HG03432 (cell line): ENCODE measurements around the gene TMEM94.
"Not testable (repeated sequence)": the region's sequence is repeated elsewhere in the genome, so short reads cannot be mapped to it uniquely, and the experiment has no call there.

ENCODE experiments used
- ATAC-seq: cut with Tn5 transposase; IDR thresholded peaks from one replicate; pipeline ENCODE4 v1.9.1; 2021; ENCODE audit warnings: mild to moderate bottlenecking, moderate library complexity; ENCODE audit not compliant: unreplicated experiment

TMEM94 gene

DNA sequence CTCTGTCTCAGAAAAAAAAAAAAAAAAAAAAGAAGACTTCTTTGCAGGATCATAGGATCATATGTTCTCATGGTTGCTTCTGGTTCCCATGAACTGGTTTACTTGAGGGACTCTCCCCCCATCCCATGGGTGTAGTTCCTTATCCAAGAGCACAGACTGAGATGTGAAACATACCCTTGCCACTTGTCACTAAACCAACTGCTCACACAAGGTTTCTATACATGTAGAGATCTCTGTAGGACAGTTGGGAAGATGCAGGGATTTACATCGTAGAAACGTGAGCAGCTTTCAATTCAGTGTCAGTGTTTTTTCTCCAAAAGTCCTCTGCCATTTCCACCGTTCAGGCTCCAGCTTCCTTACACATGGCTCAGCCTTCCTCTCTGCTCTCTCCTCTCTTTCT lies 11.1 kb upstream of the TMEM94 start:
- no peak for ATAC-seq

DNA sequence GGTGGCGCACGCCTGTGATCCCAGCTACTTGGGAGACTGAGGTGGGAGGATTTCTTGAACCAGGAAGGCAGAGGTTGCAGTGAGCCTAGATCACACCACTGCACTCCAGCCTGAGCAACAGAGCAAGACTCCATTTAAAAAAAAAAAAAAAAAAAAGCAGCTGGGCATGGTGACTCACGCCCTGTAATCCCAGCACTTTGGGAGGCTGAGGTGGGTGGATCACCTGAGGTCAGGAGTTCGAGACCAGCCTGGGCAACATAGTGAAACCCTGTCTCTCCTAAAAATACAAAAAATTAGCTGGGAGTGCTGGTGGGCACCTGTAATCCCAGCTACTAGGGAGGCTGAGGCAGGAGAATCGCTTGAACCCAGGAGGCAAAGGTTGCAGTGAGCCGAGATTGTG lies 10.5 kb upstream of the TMEM94 start:
- not testable (repeated sequence) for ATAC-seq

DNA sequence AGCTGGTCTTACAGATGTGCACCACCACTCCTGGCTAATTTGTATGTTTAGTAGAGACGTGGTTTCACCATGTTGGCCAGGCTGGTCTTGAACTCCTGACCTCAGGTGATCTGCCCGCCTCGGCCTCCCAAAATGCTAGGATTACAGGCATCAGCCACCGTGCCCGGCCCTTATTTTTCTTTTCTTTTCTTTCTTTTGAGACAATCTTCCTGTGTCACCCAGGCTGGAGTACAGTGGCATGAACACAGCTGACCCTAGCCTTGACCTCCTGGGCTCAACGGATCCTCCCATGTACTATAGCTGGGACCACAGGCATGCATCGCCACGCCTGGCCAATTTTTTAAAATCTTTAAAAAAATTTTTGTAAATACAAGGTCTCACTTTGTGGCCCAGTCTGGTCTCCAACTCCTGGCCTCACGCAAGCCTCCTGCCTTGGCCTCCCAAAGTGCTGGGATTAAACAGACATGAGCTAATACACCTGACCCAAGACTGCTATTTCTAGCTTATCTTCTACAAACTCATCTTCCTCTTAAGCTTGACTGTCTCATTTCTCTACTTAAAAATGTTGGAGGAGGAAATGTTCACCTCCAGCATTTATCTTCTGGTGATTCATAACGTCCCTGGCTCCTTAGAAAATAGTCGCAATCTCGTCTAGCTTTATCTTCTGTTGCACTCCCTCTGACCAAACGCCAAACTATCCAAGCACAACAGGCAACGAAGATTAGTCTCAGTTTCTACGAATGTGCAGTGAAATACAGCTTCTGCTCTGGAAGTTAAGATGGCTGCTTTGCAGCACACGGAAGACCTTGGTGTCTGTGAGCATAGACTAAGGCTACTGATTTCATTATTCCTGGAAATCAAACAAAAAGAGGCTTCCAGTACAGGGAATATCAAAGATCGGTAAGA lies 8.2 kb upstream of the TMEM94 start:
- ATAC-seq, result no peak

DNA sequence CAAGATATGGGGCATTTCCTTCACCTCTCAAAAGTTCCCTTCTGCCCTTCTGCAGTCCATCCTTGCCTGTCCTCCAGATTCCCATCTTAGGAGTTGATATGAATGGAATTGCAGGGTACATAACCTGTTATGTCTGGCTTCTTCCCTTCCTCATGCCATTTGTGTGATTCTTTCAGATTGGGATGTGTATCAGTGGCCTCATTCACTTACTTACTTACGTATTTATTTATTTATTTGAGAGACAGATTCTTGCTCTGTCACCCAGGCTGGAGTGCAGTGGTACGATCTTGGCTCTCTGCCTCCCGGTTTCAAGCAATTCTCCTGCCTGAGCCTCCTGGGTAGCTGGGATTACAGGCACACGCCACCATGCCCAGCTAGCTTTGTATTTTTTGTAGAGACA lies 6.2 kb upstream of the TMEM94 start:
- ATAC-seq, result no peak

DNA sequence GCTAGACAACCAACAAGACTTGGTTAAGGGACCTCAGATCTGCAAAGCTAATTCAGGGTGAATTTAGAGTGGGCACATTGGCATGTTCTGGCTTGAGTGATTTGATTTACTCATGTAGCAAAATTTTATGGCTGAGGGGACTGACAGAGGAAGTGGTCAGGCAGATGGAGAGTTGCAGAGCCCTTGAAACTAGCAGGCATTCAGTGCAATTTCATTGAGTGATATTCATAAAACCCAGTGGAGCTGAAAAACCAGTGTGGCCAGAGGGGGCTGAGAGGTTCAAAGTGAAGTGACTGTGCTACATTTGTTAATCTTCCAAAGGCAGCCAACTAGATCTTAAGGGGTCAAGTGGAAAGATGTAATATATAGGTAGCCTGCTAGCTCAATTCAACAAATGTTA lies 2.2 kb upstream of the TMEM94 start:
- no peak for ATAC-seq

DNA sequence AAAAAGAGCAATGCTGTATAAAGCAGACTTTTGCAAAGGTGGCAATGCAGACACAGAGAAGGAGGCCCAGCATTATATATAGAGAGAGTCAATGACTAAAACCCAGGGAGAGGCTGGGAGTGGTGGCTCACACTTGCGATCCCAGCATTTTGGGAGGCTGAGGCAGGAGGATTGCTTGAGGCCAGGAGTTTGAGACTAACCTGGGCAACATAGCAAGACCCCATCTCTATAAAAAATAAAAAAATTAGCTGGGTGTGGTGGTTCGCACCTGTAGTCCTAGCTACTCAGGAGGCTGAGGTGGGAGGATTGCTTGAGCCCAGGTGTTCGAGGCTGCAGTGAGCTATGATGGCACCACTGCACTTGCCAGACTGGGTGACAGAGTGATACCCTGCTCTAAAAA lies 1.8 kb upstream of the TMEM94 start:
- not testable (repeated sequence) for ATAC-seq

DNA sequence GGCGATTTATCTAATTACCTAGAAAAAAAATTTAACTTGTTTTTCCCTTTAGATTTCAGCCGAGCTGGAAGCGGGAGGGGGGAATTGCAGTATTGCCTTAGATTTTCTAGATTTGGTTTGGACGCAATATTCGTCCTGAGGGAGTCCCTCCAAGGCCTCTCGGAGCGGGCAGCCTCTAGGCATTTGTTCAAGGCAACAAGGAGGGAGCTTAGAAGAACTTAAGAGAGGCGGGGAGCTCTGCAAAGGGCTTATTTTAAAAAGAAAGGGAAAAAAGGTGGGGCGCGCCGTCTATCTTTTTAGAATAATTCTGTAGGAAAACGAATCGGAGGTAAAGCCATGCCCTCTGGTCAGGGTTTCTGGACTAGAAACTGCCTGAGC lies 407 bp upstream of the TMEM94 start:
- peak; percentile 11 for ATAC-seq

DNA sequence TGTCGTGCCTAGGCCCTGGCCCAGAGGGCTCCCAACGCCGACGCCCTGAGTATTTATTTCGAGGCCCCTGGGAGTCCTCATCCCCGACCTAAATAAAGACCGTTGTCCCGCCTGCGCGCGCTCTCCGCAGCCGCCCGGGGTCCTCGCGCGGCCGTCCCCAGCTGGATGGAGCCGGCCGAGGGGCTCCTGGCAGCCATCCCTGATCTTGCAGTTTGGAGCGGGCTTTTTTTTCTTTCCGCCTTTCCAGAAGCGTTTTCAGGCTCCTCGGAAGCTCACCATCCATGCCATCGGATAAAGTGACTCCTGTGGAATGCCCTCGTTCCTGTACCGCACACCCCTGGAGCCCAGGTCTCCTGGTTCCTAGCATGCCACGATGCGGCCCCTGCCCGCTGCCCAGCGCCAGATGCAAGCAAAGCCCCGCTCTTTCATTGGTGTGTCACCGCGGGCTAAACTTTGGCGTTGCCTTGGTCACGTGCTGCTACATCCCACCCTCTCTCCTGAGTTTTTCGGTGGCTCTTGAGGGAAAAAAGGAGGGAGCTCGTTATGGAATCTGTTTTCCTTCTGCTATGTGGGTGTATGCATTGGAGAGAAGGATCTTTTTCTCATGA lies 716 bp downstream of the TMEM94 start:
- ATAC-seq, result peak; percentile 18

DNA sequence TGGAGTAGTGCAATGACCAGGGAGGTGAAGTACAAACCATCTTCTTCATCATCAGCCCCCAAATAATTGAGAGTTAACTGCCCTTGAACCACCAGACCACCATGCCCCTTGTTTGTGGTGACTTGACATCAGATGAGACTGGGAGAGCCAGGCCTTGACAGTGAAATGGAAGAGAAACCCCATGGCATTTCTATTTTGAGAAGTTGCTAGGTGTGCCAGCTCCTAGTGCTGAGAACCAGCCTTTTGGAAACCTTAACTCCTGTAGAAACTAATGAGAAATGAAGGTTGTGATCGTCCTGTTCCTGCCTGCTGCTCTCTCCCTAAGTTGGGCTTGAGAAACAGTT lies 2.8 kb downstream of the TMEM94 start:
- no peak for ATAC-seq

DNA sequence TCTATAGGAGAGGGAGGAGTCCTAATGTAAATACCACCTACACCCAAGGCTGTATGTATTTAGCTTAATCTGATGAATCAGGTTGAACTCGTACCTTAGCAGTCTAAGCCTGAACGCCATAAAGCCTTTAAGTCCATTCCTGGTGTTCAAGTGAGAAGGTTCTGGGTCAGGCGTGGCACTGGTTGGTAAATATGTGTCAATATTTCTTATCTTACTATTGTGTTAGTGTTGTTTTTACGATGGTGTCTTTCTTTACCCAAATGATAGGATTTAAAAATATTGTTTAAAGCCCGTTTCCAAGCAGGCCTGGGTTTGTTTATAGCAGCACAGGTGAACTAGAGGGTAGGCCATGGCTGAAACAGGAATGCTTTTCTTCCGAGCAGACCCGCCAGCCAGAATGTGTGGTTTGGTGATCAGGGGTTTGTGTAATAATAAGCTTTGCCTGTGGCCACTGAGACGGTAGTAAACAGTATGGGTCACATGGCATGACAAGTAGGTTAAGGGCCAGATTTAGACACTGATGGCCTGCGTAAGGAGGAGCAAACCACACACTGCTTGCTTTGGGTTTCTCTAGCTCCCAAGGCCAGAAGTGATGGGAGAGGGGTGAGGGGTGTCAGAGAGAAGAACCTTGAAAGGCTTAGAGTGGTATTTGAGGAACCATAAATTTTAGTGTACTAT lies 3.3 kb downstream of the TMEM94 start:
- no peak for ATAC-seq

DNA sequence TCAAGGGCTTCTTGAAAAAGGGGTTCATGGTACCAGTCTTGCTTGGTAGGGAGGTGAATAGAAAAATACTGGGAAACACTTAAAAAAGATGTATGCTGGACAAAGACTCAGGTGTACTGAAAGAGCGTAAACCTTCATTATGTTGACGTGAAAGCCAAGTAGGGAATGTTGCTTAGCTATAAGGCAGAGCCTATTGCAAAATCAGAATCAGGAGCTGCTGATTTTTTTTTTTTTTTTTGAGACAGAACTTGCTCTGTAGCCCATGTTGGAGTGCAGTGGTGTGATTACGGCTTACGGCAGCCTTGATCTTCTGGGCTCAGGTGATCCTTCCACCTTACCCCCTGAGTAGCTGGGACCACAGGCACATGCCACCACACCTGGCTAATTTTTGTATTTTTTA lies 3.9 kb downstream of the TMEM94 start:
- no peak for ATAC-seq

DNA sequence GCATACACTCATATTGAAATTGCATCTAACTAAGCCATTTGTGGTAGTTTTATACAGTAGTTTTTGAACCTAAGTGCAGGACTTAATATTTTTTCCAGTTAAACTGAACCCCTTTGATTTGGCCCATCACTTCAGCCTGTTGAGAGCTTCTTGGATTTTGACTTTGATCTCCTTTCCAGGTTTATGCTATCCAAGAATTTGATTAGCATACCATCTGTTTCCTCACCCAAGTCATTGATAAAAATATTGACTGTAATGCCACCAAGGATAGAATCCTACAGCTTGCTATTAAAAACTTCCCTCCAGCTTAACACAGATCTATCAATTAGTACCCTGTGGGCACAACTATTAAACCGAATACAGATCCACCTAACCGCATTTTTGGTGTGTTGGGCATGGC lies 7.2 kb downstream of the TMEM94 start:
- no peak for ATAC-seq

DNA sequence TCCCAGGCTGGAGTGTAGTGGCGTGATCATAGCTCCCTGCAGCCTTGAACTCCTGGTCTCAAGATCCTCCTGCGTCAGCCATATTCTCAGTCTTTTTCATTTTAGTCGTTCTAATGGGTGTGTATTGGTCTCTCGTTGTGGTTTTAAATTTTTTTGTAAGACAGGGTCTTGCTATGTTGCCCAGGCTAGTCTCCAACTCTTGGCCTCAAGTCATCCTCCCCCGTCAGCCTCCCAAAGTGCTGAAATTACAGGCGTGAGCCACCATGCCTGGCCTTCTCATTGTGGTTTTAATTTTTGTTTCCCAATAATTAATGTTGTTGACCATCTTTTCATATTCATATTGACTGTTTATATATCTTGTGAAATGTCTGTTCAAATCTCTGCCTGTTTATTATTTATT lies 8.6 kb downstream of the TMEM94 start:
- no peak for ATAC-seq

DNA sequence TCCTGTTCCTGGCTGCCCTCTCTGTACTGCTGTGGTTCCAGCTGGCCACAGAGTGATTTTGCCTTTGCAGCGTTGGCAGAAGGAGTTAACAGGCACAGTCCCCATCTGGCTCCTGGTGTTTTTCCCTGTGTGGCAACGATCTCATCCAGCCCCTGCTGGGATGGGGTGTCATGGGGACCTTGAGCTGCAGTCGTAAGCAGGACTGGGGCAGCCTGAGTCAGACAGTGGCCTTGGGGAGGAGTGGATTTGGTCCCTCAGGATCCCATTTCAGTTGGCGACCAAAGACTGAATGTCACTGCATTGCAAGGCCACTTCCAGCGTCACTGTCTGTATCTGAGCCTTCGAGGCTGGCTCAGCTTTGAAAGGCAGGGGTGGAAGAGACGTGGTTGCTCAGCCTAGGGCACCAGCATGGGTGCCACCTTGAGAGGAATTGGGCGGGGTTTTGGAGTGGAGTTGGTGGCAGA lies 11.9 kb downstream of the TMEM94 start:
- no peak for ATAC-seq

DNA sequence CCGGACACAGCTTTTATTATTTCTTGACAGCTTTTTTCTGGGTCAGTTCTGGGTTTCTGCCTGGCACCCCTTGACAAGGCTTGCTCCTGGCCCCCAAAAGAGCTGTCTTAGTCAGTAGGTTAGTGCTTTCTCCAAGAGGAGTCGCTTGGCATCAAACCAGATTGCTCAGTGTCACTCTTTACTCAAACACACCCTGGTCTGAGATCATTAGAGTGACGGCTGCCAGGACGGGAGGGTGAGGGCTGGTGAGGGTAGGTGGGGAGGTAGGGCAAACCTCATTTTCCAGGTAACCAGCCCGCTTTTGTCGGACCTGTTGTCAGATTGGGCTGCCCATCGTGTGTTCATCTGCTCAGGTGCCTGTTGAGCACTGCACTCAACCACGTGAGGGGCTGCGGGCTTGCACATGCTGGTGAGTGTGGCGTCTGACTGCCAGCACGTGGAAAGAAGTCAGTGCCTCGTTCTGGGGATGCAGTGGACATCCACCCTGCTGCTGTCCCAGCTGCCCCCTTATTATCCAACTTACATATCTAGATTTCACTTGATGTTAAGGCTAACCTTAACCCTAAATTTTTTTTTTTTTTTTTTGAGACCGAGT lies 12.4 kb downstream of the TMEM94 start:
- no peak for ATAC-seq

DNA sequence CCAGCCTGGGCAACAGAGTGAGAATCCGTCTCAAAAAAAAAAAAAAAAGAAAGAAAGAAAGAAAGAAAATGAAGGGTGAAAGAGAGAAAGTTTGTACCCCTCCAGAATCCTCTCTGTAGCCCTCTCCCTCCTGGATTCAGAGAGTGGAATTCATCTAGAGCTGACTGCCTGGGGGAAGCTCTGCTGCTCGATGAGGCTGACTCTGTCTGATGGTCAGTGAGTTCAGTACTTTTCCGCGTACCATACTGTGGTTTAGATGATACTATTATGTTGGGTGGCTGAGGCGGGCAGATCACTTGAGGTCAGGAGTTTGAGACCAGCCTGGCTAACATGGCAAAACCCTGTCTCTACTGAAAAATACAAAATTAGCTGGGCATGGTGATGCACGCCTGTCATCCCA lies 14.8 kb downstream of the TMEM94 start:
- no peak for ATAC-seq

DNA sequence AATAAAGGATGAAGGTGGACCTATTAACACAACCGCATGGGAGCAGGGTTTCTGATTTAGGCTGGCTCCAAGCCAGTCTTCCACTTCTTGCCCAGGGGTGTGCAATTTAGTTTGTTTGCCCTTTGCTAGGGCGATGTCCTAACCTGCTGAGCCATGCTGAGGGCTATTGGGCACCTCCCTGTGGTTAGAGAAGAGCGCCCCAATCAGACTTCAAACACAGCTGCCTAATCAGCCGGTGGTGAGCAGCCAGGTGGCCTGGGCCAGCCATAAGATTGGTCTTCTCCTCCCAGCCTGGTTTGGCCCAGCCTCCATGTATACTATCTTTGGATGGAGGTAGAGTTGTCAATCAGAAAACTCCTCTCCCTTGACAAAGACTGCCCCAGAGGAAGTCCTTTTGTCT lies 15.7 kb downstream of the TMEM94 start:
- no peak for ATAC-seq

DNA sequence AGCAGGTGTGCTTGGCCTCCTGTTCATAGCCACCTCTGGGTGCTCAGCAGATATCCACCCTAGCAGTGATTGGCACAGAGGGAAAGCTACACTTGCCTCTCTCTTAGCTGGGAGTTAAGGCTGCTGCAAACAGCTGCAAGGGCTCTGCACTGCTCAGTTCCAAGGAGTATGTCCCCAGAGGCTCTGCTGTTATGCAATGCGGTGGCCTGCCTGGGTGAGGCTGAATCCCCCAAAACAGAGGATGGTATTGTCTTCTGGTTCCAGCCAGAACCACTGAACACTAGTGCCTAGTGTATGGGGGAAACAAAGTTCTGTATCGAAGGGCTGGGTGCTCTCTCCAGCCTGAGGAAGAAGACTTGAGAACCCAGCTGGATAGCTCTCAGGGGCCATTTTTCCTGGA lies 16.8 kb downstream of the TMEM94 start:
- no peak for ATAC-seq

DNA sequence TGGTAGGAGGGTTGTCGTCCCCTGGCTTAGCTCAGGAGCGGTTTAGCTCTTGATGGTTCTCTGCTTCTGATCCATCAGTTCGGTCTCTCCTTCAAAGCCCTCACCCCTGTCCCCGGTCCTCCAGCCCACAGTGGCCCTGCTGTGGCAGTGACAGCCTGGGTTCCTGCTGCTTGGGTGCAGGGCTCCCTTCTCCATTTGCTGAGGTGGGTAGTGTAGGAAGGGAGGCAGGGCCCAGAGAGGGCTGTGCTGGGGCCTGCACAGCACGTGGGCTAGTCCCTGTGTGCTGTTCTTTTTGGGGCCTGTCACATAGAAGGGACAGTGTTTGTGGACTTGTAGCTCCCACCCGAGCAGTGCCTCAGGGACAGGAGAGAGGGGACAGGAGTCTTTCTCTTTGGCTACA lies 18.3 kb downstream of the TMEM94 start:
- no peak for ATAC-seq

DNA sequence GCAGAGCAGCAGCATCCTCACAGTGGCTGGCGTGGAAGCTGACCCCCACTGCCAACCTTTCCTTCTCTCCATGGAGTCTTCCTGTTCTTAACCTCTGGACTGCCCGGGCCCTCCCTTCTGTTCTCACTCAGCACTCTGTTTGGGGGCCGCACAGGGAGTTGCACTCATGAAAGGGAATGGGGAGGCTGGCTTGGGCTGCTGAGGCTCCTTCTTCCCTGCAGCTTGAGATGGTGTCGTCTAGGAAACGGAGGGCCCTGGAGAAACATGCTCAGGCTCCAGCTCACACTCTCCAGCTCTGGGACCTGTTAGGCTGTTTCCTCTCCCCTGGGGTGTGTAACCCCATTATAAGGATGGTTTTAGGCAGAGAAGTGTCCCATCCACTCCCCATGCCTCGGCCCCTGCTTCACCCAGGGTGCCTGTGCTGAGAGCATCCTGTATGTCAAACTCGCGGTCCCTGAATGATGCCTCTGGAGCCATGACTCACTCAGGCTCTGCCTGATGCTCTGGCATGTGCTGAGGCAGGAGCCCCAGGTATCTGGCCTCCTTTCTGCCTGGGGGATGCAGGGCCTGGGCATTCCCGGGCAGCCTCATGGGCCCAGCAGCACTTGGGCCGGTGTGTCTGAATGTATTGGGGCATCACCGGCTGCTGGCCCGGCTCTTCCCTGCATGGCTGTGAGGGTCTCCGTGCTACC lies 18.9 kb downstream of the TMEM94 start:
- no peak for ATAC-seq

DNA sequence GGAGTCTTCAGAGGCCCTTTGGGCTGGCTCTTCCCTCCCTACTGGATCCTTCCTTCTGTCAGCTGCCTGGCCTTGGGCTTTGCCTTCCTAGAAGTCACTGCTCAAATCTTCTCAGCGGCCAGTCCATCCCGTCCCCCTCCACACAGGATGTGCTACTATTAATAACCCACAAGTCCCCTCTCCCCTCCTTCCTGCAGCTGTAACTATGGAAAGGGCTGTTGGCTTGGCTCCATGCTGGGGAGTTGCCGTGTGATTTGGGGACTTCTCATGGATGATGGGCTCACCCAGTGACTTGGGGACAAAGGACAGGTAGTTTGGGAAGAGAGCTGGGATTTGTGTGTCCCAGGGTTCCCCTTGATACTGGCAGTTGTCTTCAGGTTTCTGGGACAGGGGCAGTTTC lies 19.4 kb downstream of the TMEM94 start:
- ATAC-seq, result no peak
